Neural cell (in vitro differentiated cells): ENCODE measurements around the gene SYDE2. TPM values are rescaled to one million over a fixed set of nuclear protein-coding genes. Genes with fewer than 3 reads are reported as not detected.

Experiments
- H2AFZ ChIP-seq: fragments of 200-600, 300-800 bp; sonication (generic), shearing (Covaris generic); 2 replicates; pipeline ENCODE4 v1.6.0; 2014; ENCODE audit warnings: low read depth, mild to moderate bottlenecking, antibody characterized with exemption, low read length, moderate library complexity
- H3F3A ChIP-seq: fragments of 200-600 bp; shearing (Covaris generic); 2 replicates; pipeline ENCODE4 v1.6.1; 2016; ENCODE audit warnings: mild to moderate bottlenecking, moderate library complexity, mixed read lengths, antibody characterized with exemption, low read length; ENCODE audit not compliant: insufficient read depth, poor library complexity, severe bottlenecking
- H3K27ac ChIP-seq: fragments of 200-600, 300-800 bp; sonication (generic), shearing (Covaris generic); 2 replicates; pipeline ENCODE4 v1.5.1; 2014; ENCODE audit warnings: mild to moderate bottlenecking, low read length, moderate library complexity
- H3K27me3 ChIP-seq: fragments of 300-800, 200-600 bp; sonication (generic), shearing (Covaris generic); 2 replicates; pipeline ENCODE4 v1.6.0; 2014; ENCODE audit warnings: mild to moderate bottlenecking, low read depth, low read length, moderate library complexity; ENCODE audit not compliant: insufficient read depth
- H3K36me3 ChIP-seq: fragments of 300-800, 200-600 bp; sonication (generic), shearing (Covaris generic); 2 replicates; pipeline ENCODE4 v1.5.1; 2014; ENCODE audit warnings: mild to moderate bottlenecking, antibody characterized with exemption, low read length, moderate library complexity; ENCODE audit not compliant: insufficient read depth
- H3K4me2 ChIP-seq: fragments of 300-800, 200-600 bp; sonication (generic), shearing (Covaris generic); 2 replicates; pipeline ENCODE4 v1.6.0; 2014; ENCODE audit warnings: mild to moderate bottlenecking, low read length
- H3K4me3 ChIP-seq: fragments of 300-800, 200-600 bp; sonication (generic), shearing (Covaris generic); 2 replicates; pipeline ENCODE4 v1.5.1; 2014; ENCODE audit warnings: mild to moderate bottlenecking, low read length, moderate library complexity
- H3K79me2 ChIP-seq: fragments of 200-600 bp; shearing (Covaris generic); replicated peaks from 2 replicates; pipeline ENCODE4 v1.6.0; 2014; ENCODE audit warnings: mild to moderate bottlenecking, low read length, moderate library complexity; ENCODE audit not compliant: insufficient read depth
- H3K9ac ChIP-seq: fragments of 300-800, 200-600 bp; sonication (generic), shearing (Covaris generic); 2 replicates; pipeline ENCODE4 v1.6.1; 2016; ENCODE audit warnings: mild to moderate bottlenecking, low read length, mixed read lengths
- H3K9me2 ChIP-seq: fragments of 200-600 bp; shearing (Covaris generic); 2 replicates; pipeline ENCODE4 v1.6.1; 2016; ENCODE audit warnings: mild to moderate bottlenecking, low read length, mixed read lengths; ENCODE audit not compliant: insufficient read depth
- H3K9me3 ChIP-seq: fragments of 200-600, 300-800 bp; sonication (generic), shearing (Covaris generic); 2 replicates; pipeline ENCODE4 v1.6.1; 2016; ENCODE audit warnings: mild to moderate bottlenecking, mixed run types, low read length, moderate library complexity, mixed read lengths
- H4K20me1 ChIP-seq: fragments of 200-600 bp; shearing (Covaris generic); 2 replicates; pipeline ENCODE4 v1.6.1; 2016; ENCODE audit warnings: mild to moderate bottlenecking, mixed run types; ENCODE audit not compliant: insufficient read depth
- CTCF ChIP-seq: fragments of 450-650 bp; IDR thresholded peaks from 2 replicates; pipeline ENCODE4 v1.5.1; 2014; ENCODE audit warnings: antibody characterized with exemption, mild to moderate bottlenecking, moderate library complexity; ENCODE audit not compliant: poor library complexity, severe bottlenecking
- EP300 ChIP-seq: fragments of 450-650 bp; conservative IDR thresholded peaks from 2 replicates; pipeline ENCODE4 v1.6.1; 2014; ENCODE audit warnings: antibody characterized with exemption, mild to moderate bottlenecking, moderate library complexity; ENCODE audit not compliant: poor library complexity, severe bottlenecking
- EZH2 ChIP-seq: fragments of 200-600, 300-800 bp; shearing (Covaris generic), sonication (generic); IDR thresholded peaks from 2 replicates; pipeline ENCODE4 v1.6.1; 2014; ENCODE audit warnings: antibody characterized with exemption, low read length, borderline replicate concordance, mild to moderate bottlenecking; ENCODE audit not compliant: insufficient read depth, poor library complexity, severe bottlenecking
- MXI1 ChIP-seq: fragments of 450-650 bp; conservative IDR thresholded peaks from 2 replicates; pipeline ENCODE4 v1.6.1; 2014; ENCODE audit warnings: antibody characterized with exemption, mild to moderate bottlenecking; ENCODE audit not compliant: poor library complexity, severe bottlenecking
- POLR2AphosphoS5 ChIP-seq: IDR thresholded peaks from 2 replicates; pipeline ENCODE4 v1.6.1; 2012
- RAD21 ChIP-seq: fragments of 450-650 bp; conservative IDR thresholded peaks from 2 replicates; pipeline ENCODE4 v1.6.1; 2014; ENCODE audit warnings: antibody characterized with exemption, mild to moderate bottlenecking, moderate library complexity
- REST ChIP-seq: IDR thresholded peaks from 2 replicates; pipeline ENCODE4 v1.6.1; 2012; ENCODE audit warnings: borderline replicate concordance
- SMC3 ChIP-seq: fragments of 450-650 bp; conservative IDR thresholded peaks from 2 replicates; pipeline ENCODE4 v1.6.1; 2014; ENCODE audit warnings: antibody characterized with exemption, mild to moderate bottlenecking, moderate library complexity; ENCODE audit not compliant: poor library complexity
- TAF1 ChIP-seq: IDR thresholded peaks from 2 replicates; pipeline ENCODE4 v1.6.1; 2012; ENCODE audit warnings: low read depth
- polyA plus RNA-seq: library from polyadenylated mRNA; depleted of rRNA; stranded (reverse); fragments of >200 nt; gene quantifications from 2 replicates; pipeline ENCODE4 v1.2.3, GENCODE V29; 2014

Gene SYDE2
- polyA plus RNA-seq, 1 donor from 2014 or later = 0.66 TPM

- TF ChIP-seq CTCF = no peak
- TF ChIP-seq MXI1 = no peak
- TF ChIP-seq SMC3 = no peak
- TF ChIP-seq REST = no peak
- TF ChIP-seq EZH2 = no peak
- TF ChIP-seq RAD21 = no peak
- TF ChIP-seq POLR2AphosphoS5 = no peak
- TF ChIP-seq EP300 = no peak
- TF ChIP-seq TAF1 = no peak
- Histone ChIP-seq H3K79me2 (no peaks in the 10 kb centered on the region), H3K27me3 (no peaks in the 10 kb centered on the region), H3K9me3 (no peaks in the 10 kb centered on the region), H3K27ac (no peak overlapping the region), H2AFZ (no peak overlapping the region), H3K9me2 (no peaks in the 10 kb centered on the region), H3K4me3 (no peak overlapping the region), H3F3A (no peaks in the 10 kb centered on the region), H3K9ac (no peak overlapping the region), H3K36me3 (no peaks in the 10 kb centered on the region), H4K20me1 (no peaks in the 10 kb centered on the region), H3K4me2 (no peak overlapping the region)
Measured at GRCh38 chr1:85151446-85151845, 49.4 kb downstream of the SYDE2 start.

- no peaks in the 10 kb centered on the region for H3K27me3 ChIP-seq
- no peaks in the 10 kb centered on the region for H3K9me2 ChIP-seq
- no peaks in the 10 kb centered on the region for H3F3A ChIP-seq
- H3K9ac ChIP-seq = no peak overlapping the region
- no peak overlapping the region for H3K4me3 ChIP-seq
- no peak overlapping the region for H3K27ac ChIP-seq
- no peaks in the 10 kb centered on the region for H3K79me2 ChIP-seq
- H3K4me2 ChIP-seq = no peak overlapping the region
- H3K9me3 ChIP-seq = no peaks in the 10 kb centered on the region
- H4K20me1 ChIP-seq = no peaks in the 10 kb centered on the region
- no peaks in the 10 kb centered on the region for H3K36me3 ChIP-seq
- no peak overlapping the region for H2AFZ ChIP-seq
- TF ChIP-seq TAF1 (no peak), MXI1 (no peak), POLR2AphosphoS5 (no peak), RAD21 (no peak)
Measured at GRCh38 chr1:85149805-85150204, 51.0 kb downstream of the SYDE2 start.
